IMR-90 (cell line): ENCODE measurements around the gene TRA2B. TPM values are rescaled to one million over a fixed set of nuclear protein-coding genes. Genes with fewer than 3 reads are reported as not detected.
A peak's percentile ranks its signal among the peaks of the same experiment; 100 is the strongest.

Source experiments
- ATAC-seq: fragments of 200-7000 bp; cut with Tn5 transposase; 2 replicates; pipeline ENCODE4 v1.9.1; 2020; ENCODE audit warnings: low read depth, mild to moderate bottlenecking, moderate library complexity
- BruUV-seq: library from RNA; stranded (reverse); fragments of 400-500 nt; replicated peaks from 2 replicates; lab custom pipeline; 2021; lab: Mats Ljungman, UMichigan
- CTCF ChIA-PET: fragments of 300-600 bp; formaldehyde crosslinking; extraction: SDS; loops from one replicate; lab custom pipeline; 2021; ENCODE audit warnings: antibody characterized with exemption; lab: Yijun Ruan, JAX
- POLR2A ChIA-PET: fragments of 300-600 bp; sonication (Branson Sonifier 250); formaldehyde crosslinking; loops from one replicate; lab custom pipeline; 2022; ENCODE audit warnings: antibody characterized with exemption; ENCODE audit not compliant: unreplicated experiment; lab: Charles Lee
- DNase-seq: peaks from one replicate; pipeline ENCODE4 v3.0.0; 2013
- H2AFZ ChIP-seq: replicated peaks from 2 replicates; pipeline ENCODE3; 2013; ENCODE audit warnings: low read length, mild to moderate bottlenecking; ENCODE audit not compliant: poor library complexity
- H2AK5ac ChIP-seq: 2 replicates; pipeline ENCODE4 v1.6.1; 2013; ENCODE audit warnings: low read depth, low read length, inconsistent platforms
- H2AK9ac ChIP-seq: replicated peaks from 2 replicates; pipeline ENCODE3; 2013; ENCODE audit warnings: mild to moderate bottlenecking, low read depth, low read length, moderate library complexity; ENCODE audit not compliant: poor library complexity
- H2BK120ac ChIP-seq: 2 replicates; pipeline ENCODE4 v1.6.1; 2013; ENCODE audit warnings: low read depth, low read length, inconsistent platforms
- H2BK15ac ChIP-seq: 3 replicates; pipeline ENCODE4 v1.6.1; 2013; ENCODE audit warnings: low read depth, low read length, inconsistent platforms
- H2BK20ac ChIP-seq: 2 replicates; pipeline ENCODE4 v1.6.1; 2013; ENCODE audit warnings: low read depth, mild to moderate bottlenecking, inconsistent platforms, low read length, moderate library complexity
- H2BK5ac ChIP-seq: 2 replicates; pipeline ENCODE4 v1.6.1; 2013; ENCODE audit warnings: mild to moderate bottlenecking, low read depth, low read length, inconsistent platforms; ENCODE audit not compliant: poor library complexity, severe bottlenecking
- H3K14ac ChIP-seq: replicated peaks from 2 replicates; pipeline ENCODE4 v1.6.1; 2013; ENCODE audit warnings: low read depth, low read length, inconsistent platforms
- H3K18ac ChIP-seq: 2 replicates; pipeline ENCODE4 v1.6.1; 2013; ENCODE audit warnings: low read depth, low read length, control low read depth
- H3K23ac ChIP-seq: 2 replicates; pipeline ENCODE4 v1.6.1; 2013; ENCODE audit warnings: low read depth, low read length, inconsistent platforms
- H3K27ac ChIP-seq: 2 replicates; pipeline ENCODE4 v1.5.1; 2013; ENCODE audit warnings: mild to moderate bottlenecking, control low read depth, low read length; ENCODE audit not compliant: insufficient read depth
- H3K27me3 ChIP-seq: 2 replicates; pipeline ENCODE4 v1.6.1; 2013; ENCODE audit warnings: low read length; ENCODE audit not compliant: control insufficient read depth, insufficient read depth
- H3K36me3 ChIP-seq: 2 replicates; pipeline ENCODE4 v1.6.1; 2013; ENCODE audit warnings: low read length, mixed read lengths; ENCODE audit not compliant: control insufficient read depth, insufficient read depth
- H3K4ac ChIP-seq: 2 replicates; pipeline ENCODE4 v1.6.1; 2013; ENCODE audit warnings: low read depth, low read length, inconsistent platforms
- H3K4me1 ChIP-seq: 2 replicates; pipeline ENCODE4 v1.6.1; 2013; ENCODE audit warnings: low read length, mixed read lengths; ENCODE audit not compliant: control insufficient read depth, insufficient read depth
- H3K4me2 ChIP-seq: 2 replicates; pipeline ENCODE4 v1.6.1; 2013; ENCODE audit warnings: low read depth, mild to moderate bottlenecking, control low read depth, low read length, moderate library complexity
- H3K4me3 ChIP-seq: 2 replicates; pipeline ENCODE4 v1.5.1; 2013; ENCODE audit warnings: low read depth, mild to moderate bottlenecking, control low read depth, low read length, moderate library complexity; ENCODE audit not compliant: insufficient read depth
- H3K56ac ChIP-seq: 2 replicates; pipeline ENCODE4 v1.6.1; 2013; ENCODE audit warnings: low read length, inconsistent platforms; ENCODE audit not compliant: insufficient read depth; ENCODE audit errors: extremely low read depth
- H3K79me1 ChIP-seq, 2 experiments: 2 replicates each; pipeline ENCODE4 v1.6.1; 2013; ENCODE audit warnings: low read length in 2 of 2, inconsistent platforms in 1 of 2, low read depth in 1 of 2
- H3K9ac ChIP-seq: 2 replicates; pipeline ENCODE4 v1.6.1; 2013; ENCODE audit warnings: low read depth, low read length, control low read depth
- H3K9me1 ChIP-seq: 2 replicates; pipeline ENCODE4 v1.6.1; 2013; ENCODE audit warnings: low read length, inconsistent platforms; ENCODE audit not compliant: insufficient read depth
- H3K9me3 ChIP-seq: 2 replicates; pipeline ENCODE4 v1.6.1; 2013; ENCODE audit warnings: low read length; ENCODE audit not compliant: control insufficient read depth, insufficient read depth
- H4K20me1 ChIP-seq: 2 replicates; pipeline ENCODE4 v1.6.1; 2013; ENCODE audit warnings: low read length, inconsistent platforms; ENCODE audit not compliant: insufficient read depth
- H4K5ac ChIP-seq: 2 replicates; pipeline ENCODE4 v1.6.1; 2013; ENCODE audit warnings: mild to moderate bottlenecking, low read depth, low read length, control low read depth
- H4K8ac ChIP-seq, 2 experiments: 2 replicates each; pipeline ENCODE4 v1.6.1; 2013; ENCODE audit warnings: low read depth in 2 of 2, low read length in 2 of 2, control low read depth in 1 of 2, inconsistent platforms in 1 of 2
- H4K91ac ChIP-seq: 2 replicates; pipeline ENCODE4 v1.6.1; 2013; ENCODE audit warnings: low read depth, low read length, inconsistent platforms; ENCODE audit not compliant: insufficient read depth
- BHLHE40 ChIP-seq: fragments of 150-350 bp; IDR thresholded peaks from 2 replicates; pipeline ENCODE4 v1.6.1; 2016; ENCODE audit warnings: mild to moderate bottlenecking, low read depth, low read length
- MAFK ChIP-seq: IDR thresholded peaks from 2 replicates; pipeline ENCODE4 v1.6.1; 2012; ENCODE audit warnings: low read depth, low read length, improper control_type of control experiment
- NFE2L2 ChIP-seq: fragments of 150-350 bp; IDR thresholded peaks from 2 replicates; pipeline ENCODE4 v1.6.1; 2016; ENCODE audit warnings: low read depth, mild to moderate bottlenecking, low read length
- POLR2A ChIP-seq: IDR thresholded peaks from 2 replicates; pipeline ENCODE4 v1.6.1; 2012; ENCODE audit warnings: mild to moderate bottlenecking, low read depth, low read length
- RAD21 ChIP-seq: IDR thresholded peaks from 2 replicates; pipeline ENCODE4 v1.6.1; 2012; ENCODE audit warnings: low read length, improper control_type of control experiment
- RFX5 ChIP-seq: IDR thresholded peaks from 2 replicates; pipeline ENCODE4 v1.8.0; 2012; ENCODE audit warnings: low read depth, mild to moderate bottlenecking, low read length, moderate library complexity
- WGBS, 2 experiments: methylation state at CpG; one replicate each; pipeline versions ENCODE4 v1.1.5 to v1.1.7; 2013; ENCODE audit warnings: missing lambda C conversion rate in 2 of 2; ENCODE audit not compliant: insufficient read length in 1 of 2; ENCODE audit errors: extremely low coverage in 2 of 2; 5-methylcytosine and 5-hydroxymethylcytosine counted together
- dilution Hi-C: fragments of 300-500 bp; cut with HindIII; formaldehyde crosslinking; loops from one replicate; pipeline ENCODE4 v1.14.3; 2018; ENCODE audit warnings: low sequenced_read_pairs; ENCODE audit not compliant: unreplicated experiment
- in situ Hi-C: fragments of 300-500 bp; cut with MboI; formaldehyde crosslinking; loops from 3 replicates; pipeline ENCODE4 v1.14.3; 2019; ENCODE audit warnings: low sequenced_read_pairs, inconsistent platforms, mixed read lengths
- intact Hi-C: fragments of 100-400 bp; cut with micrococcal nuclease; formaldehyde crosslinking; loops from 2 replicates; pipeline ENCODE4 v1.10.0; 2022
- polyA plus RNA-seq, 3 experiments: library from polyadenylated mRNA; depleted of rRNA; stranded (reverse); fragments of >200 nt; gene quantifications; 2 replicates each; pipeline ENCODE4 v1.2.3, GENCODE V29; 2012; ENCODE audit warnings: low replicate concordance in 1 of 3
- total RNA-seq: library from RNA; depleted of rRNA; stranded (reverse); fragments of >200 nt; gene quantifications from 2 replicates; pipeline ENCODE4 v1.2.3, GENCODE V29; 2012

Gene TRA2B
- total and polyA plus RNA-seq, 2 of the 4 experiments (the other 2 are of a cell fraction), result 127 to 208 TPM

GRCh38 chr3:185943760-185944106, 5.9 kb upstream of the TRA2B start:
- Histone ChIP-seq H3K9me1 (no peaks in the 10 kb centered on the region), H3K18ac (no peak overlapping the region), H3K4ac (no peak overlapping the region), H2BK15ac (no peak overlapping the region), H3K56ac (no peak overlapping the region), H3K9me3 (no peaks in the 10 kb centered on the region), H4K91ac (no peak overlapping the region), H3K27ac (no peak overlapping the region), H3K23ac (no peak overlapping the region), H2BK120ac (no peak overlapping the region), H3K4me2 (no peak overlapping the region), H4K8ac (no peak overlapping the region), H2BK20ac (no peak overlapping the region), H3K4me1 (no peaks in the 10 kb centered on the region), H3K14ac (no peak overlapping the region), H2AK5ac (no peak overlapping the region), H3K9ac (no peak overlapping the region), H3K36me3 (no peaks in the 10 kb centered on the region), H3K4me3 (no peak overlapping the region), H2AFZ (peak overlapping the region; percentile 86), H2AK9ac (no peak overlapping the region), H3K79me1 (no peaks in the 10 kb centered on the region), H4K20me1 (no peaks in the 10 kb centered on the region; the same call in 1 of the 2 replicates), H2BK5ac (no peak overlapping the region), H4K5ac (no peak overlapping the region), H3K27me3 (peaks cover 6% of the 10 kb centered on the region)
- TF ChIP-seq NFE2L2 (no peak), BHLHE40 (no peak), RFX5 (no peak), RAD21 (no peak), POLR2A (no peak), MAFK (no peak)
- intact Hi-C loops, result no loop called here
- dilution Hi-C loops, result no loop called here
- DNase-seq, result no peak
- BruUV-seq, result no TSS peak
- CTCF ChIA-PET, result interaction anchor here (0.8 to 1.9 kb wide), 20 partner anchors 9 to 333 kb away, joined by 3 to 40 read pairs (median 4); partner anchors contain the start of gene ETV5
- ATAC-seq, result peak; percentile 22
- no CpG with 5 or more reads among the region's 3 CpGs for WGBS, 2 experiments
- in situ Hi-C loops, result no loop called here
- POLR2A ChIA-PET, result no interaction called here
